Liver (tissue), 3 donors: ENCODE results near the gene ARHGDIA.

ENCODE experiments used
- EGR1 ChIP-seq, 2 donors: IDR thresholded peaks; 2 replicates each; pipeline ENCODE4 v1.6.1; 2016 to 2018; ENCODE audit warnings: antibody characterized with exemption in 2 of 2, low read depth in 2 of 2
- FOXA1 ChIP-seq: IDR thresholded peaks from 2 replicates; pipeline ENCODE4 v1.6.1; 2016; ENCODE audit warnings: antibody characterized with exemption
- GABPA ChIP-seq, 2 donors: IDR thresholded peaks in 1 of 2; conservative IDR thresholded peaks in 1 of 2; 2 replicates each; pipeline ENCODE4 v1.6.1; 2016; ENCODE audit warnings: antibody characterized with exemption in 2 of 2, mild to moderate bottlenecking in 1 of 2, moderate library complexity in 1 of 2
- RAD21 ChIP-seq, 2 donors: IDR thresholded peaks; 2 replicates each; pipeline ENCODE4 v1.6.1; 2016; ENCODE audit warnings: antibody characterized with exemption in 2 of 2, mild to moderate bottlenecking in 2 of 2
- RXRA ChIP-seq, 2 donors: IDR thresholded peaks; 2 replicates each; pipeline ENCODE4 v1.6.1; 2017 to 2018; ENCODE audit warnings: antibody characterized with exemption in 2 of 2, mild to moderate bottlenecking in 1 of 2
- YY1 ChIP-seq: IDR thresholded peaks from 2 replicates; pipeline ENCODE4 v1.6.1; 2016; ENCODE audit warnings: antibody characterized with exemption, mild to moderate bottlenecking
- TF ChIP-seq, protein P1 (sequence below): fragments of 150-350 bp; IDR thresholded peaks from 2 replicates; pipeline ENCODE4 v1.5.1; 2017; ENCODE audit warnings: improper control_type of control experiment, low read depth, low read length; ENCODE audit not compliant: missing input control
- TF ChIP-seq, protein P2 (sequence below): IDR thresholded peaks from 2 replicates; pipeline ENCODE4 v1.6.1; 2016; ENCODE audit warnings: antibody characterized with exemption, mild to moderate bottlenecking
- TF ChIP-seq, protein P3 (sequence below): IDR thresholded peaks from 2 replicates; pipeline ENCODE4 v1.6.1; 2016; ENCODE audit warnings: antibody characterized with exemption
- donor health status: healthy.
- donor health status: healthy.

DNA sequence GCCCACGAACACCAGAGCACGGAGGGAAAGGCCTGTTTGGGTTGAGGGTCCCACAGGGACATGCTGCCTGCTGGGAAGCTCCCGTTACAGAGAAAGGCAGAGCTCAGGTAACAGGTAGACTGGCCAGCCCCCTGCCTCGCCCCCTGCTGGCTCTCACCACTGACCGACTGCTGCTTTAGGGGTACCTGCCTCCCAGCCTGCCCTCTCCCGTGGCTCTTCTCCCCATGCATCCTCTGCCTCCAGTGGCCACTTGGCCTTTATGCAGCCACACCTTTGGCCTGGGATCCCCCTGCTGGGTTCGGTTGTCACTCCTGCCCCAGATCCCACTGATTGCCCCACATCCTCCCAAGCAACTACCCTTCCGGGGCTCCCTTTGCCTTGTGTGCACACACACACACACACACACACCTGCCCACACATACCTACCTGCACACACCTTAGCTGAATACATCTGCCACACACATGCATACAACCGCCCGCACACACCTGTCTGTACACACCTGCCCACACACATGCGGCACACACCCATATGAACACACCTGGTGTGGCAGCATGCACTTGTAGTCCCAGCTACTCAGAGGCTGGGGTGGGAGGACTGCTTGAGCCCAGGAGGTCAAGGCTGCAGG is 45.2 kb downstream of the ARHGDIA start:
- TF ChIP-seq GABPA (IDR thresholded peaks at IDR 0.05 in 1 of 2, conservative IDR thresholded peaks at IDR 0.05 in 1 of 2) (no peak), EGR1 (IDR thresholded peaks at IDR 0.05; ENCODE audit: low read depth in 2 of 2) (no peak), RAD21 (IDR thresholded peaks at IDR 0.05) (no peak), YY1 (no peak), RXRA (IDR thresholded peaks at IDR 0.05) (no peak), FOXA1 (no peak)
- TF ChIP-seq, protein P1, sequence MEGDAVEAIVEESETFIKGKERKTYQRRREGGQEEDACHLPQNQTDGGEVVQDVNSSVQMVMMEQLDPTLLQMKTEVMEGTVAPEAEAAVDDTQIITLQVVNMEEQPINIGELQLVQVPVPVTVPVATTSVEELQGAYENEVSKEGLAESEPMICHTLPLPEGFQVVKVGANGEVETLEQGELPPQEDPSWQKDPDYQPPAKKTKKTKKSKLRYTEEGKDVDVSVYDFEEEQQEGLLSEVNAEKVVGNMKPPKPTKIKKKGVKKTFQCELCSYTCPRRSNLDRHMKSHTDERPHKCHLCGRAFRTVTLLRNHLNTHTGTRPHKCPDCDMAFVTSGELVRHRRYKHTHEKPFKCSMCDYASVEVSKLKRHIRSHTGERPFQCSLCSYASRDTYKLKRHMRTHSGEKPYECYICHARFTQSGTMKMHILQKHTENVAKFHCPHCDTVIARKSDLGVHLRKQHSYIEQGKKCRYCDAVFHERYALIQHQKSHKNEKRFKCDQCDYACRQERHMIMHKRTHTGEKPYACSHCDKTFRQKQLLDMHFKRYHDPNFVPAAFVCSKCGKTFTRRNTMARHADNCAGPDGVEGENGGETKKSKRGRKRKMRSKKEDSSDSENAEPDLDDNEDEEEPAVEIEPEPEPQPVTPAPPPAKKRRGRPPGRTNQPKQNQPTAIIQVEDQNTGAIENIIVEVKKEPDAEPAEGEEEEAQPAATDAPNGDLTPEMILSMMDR, result no peak
- TF ChIP-seq, protein P2, sequence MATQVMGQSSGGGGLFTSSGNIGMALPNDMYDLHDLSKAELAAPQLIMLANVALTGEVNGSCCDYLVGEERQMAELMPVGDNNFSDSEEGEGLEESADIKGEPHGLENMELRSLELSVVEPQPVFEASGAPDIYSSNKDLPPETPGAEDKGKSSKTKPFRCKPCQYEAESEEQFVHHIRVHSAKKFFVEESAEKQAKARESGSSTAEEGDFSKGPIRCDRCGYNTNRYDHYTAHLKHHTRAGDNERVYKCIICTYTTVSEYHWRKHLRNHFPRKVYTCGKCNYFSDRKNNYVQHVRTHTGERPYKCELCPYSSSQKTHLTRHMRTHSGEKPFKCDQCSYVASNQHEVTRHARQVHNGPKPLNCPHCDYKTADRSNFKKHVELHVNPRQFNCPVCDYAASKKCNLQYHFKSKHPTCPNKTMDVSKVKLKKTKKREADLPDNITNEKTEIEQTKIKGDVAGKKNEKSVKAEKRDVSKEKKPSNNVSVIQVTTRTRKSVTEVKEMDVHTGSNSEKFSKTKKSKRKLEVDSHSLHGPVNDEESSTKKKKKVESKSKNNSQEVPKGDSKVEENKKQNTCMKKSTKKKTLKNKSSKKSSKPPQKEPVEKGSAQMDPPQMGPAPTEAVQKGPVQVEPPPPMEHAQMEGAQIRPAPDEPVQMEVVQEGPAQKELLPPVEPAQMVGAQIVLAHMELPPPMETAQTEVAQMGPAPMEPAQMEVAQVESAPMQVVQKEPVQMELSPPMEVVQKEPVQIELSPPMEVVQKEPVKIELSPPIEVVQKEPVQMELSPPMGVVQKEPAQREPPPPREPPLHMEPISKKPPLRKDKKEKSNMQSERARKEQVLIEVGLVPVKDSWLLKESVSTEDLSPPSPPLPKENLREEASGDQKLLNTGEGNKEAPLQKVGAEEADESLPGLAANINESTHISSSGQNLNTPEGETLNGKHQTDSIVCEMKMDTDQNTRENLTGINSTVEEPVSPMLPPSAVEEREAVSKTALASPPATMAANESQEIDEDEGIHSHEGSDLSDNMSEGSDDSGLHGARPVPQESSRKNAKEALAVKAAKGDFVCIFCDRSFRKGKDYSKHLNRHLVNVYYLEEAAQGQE, result no peak
- TF ChIP-seq, protein P3, sequence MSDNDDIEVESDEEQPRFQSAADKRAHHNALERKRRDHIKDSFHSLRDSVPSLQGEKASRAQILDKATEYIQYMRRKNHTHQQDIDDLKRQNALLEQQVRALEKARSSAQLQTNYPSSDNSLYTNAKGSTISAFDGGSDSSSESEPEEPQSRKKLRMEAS, result no peak
